ENCODE results near the gene MED26. TPM values are rescaled to one million over a fixed set of nuclear protein-coding genes. Genes with fewer than 3 reads are reported as not detected.
A peak's percentile ranks its signal among the peaks of the same experiment; 100 is the strongest.

The MED26 gene
- total and polyA plus RNA-seq, 9 of the 15 experiments (the other 6 are each of a cell fraction or from before 2014, with no cell fraction given) = 0.71 to 15.1 (median 6.2) TPM

- WGBS (ENCODE audit: insufficient coverage, low coverage, missing lambda C conversion rate) = 1% methylated on average over 12 of the region's 15 CpGs
- H3K4me1 ChIP-seq (replicated peaks in 1 of 2; ENCODE audit: control insufficient read depth in 2 of 2, insufficient read depth in 2 of 2, low read length in 2 of 2) = peaks cover 5 to 10% of the 10 kb centered on the region in 2 experiments; a peak in 4 of 5 replicates
- peak overlapping the region; percentile 86 for H3K4me2 ChIP-seq (ENCODE audit: insufficient read depth, low read length)
- ChIA-PET CTCF (ENCODE audit: low intra/inter-chr PET ratio) (no interaction called here), POLR2A (interaction anchor here (0.8 to 1.3 kb wide), 7 partner anchors 8 to 107 kb away, joined by 3 to 6 read pairs (median 3); no protein-coding TSS in a partner anchor)
- DNase-seq (ENCODE audit: extremely low read depth in 1 of 4, low spot score in 3 of 4) (peak in 3 of 4 experiments; percentile 23 to 64 (median 26)), ATAC-seq (peak; percentile 31), FAIRE-seq (no peak)
- H3K4me3 ChIP-seq = peak overlapping the region; percentile 91
- H3K79me2 ChIP-seq (ENCODE audit: control insufficient read depth, insufficient read depth, low read length) = peaks cover 63% of the 10 kb centered on the region
- peak overlapping the region; percentile 79 for H3K27ac ChIP-seq (ENCODE audit: extremely low read depth, low read depth, low read length)
- no peaks in the 10 kb centered on the region; a peak in 1 of 5 replicates for H3K27me3 ChIP-seq (ENCODE audit: control insufficient read depth in 2 of 2, insufficient read depth in 2 of 2, low read length in 2 of 2)
- BruUV-seq (replicated peaks) = TSS peak; percentile 84
- intact Hi-C loops (cut with micrococcal nuclease) (loop anchor here (1.0 to 10.0 kb wide), 2 partner anchors 28 to 82 kb away; partner anchors contain the start of gene MED26), in situ Hi-C loops (cut with MboI) (no loop called here)
- H4K20me1 ChIP-seq (replicated peaks; ENCODE audit: control insufficient read depth, insufficient read depth, low read length) = peaks cover 12% of the 10 kb centered on the region; the same call in 1 of the 2 replicates
- peak overlapping the region; percentile 63 for H2AFZ ChIP-seq (ENCODE audit: low read depth, low read length)
- peak overlapping the region; percentile 90 to 97 for H3K9ac ChIP-seq (ENCODE audit: insufficient read depth in 1 of 2, low read depth in 2 of 2, low read length in 2 of 2)
- H3K9me3 ChIP-seq (replicated peaks; ENCODE audit: control insufficient read depth, insufficient read depth, low read depth, low read length) = no peaks in the 10 kb centered on the region
- H3K36me3 ChIP-seq (ENCODE audit: control insufficient read depth, insufficient read depth, low read length) = peaks cover 34% of the 10 kb centered on the region; the same call in 2 of the 3 replicates
- H3K9me1 ChIP-seq (ENCODE audit: control insufficient read depth, insufficient read depth, low read length) = peaks cover 1% of the 10 kb centered on the region
- 0 out of 2 replicates have a peak, but pooled peaks have one; percentile 24 for TF ChIP-seq SMARCA4 (IDR thresholded peaks at IDR 0.05)
- TF ChIP-seq RFX5 (IDR thresholded peaks at IDR 0.05; ENCODE audit: low read depth, low read length) = no peak
- TF ChIP-seq ZNF764 (CRISPR knock-in tag; IDR thresholded peaks at IDR 0.05; ENCODE audit: low read depth) = no peak
- TF ChIP-seq ZNF280B (CRISPR knock-in tag; IDR thresholded peaks at IDR 0.05) = no peak
- peak; percentile 51; the same call in 1 of the 2 replicates for TF ChIP-seq MAFG (tag; conservative IDR thresholded peaks at IDR 0.05)
- no peak for TF ChIP-seq NCOA6 (IDR thresholded peaks at IDR 0.05)
- no peak for TF ChIP-seq NONO (IDR thresholded peaks at IDR 0.05; ENCODE audit: low read depth in 2 of 2, low read length in 1 of 2)
- no peak for TF ChIP-seq ARHGAP35 (IDR thresholded peaks at IDR 0.05; ENCODE audit: partially characterized antibody)
- TF ChIP-seq JUND (IDR thresholded peaks at IDR 0.05; ENCODE audit: borderline replicate concordance, low read depth, low read length) = no peak
- no peak for TF ChIP-seq JUND (tag; IDR thresholded peaks at IDR 0.05; ENCODE audit: borderline replicate concordance, low read depth, low read length)
- TF ChIP-seq ARNT (IDR thresholded peaks at IDR 0.05) = no peak
- TF ChIP-seq ZBTB7A (IDR thresholded peaks at IDR 0.05; ENCODE audit: borderline replicate concordance, control insufficient read depth, low read depth, low read length) = 0 out of 2 replicates have a peak, but pooled peaks have one; percentile 20
- TF ChIP-seq NR4A1 (CRISPR knock-in tag; IDR thresholded peaks at IDR 0.05) = no peak
- TF ChIP-seq NR4A1 (tag; IDR thresholded peaks at IDR 0.05) = no peak
- no peak for TF ChIP-seq CAMTA2 (CRISPR knock-in tag; conservative IDR thresholded peaks at IDR 0.05)
- TF ChIP-seq NR2C2 (CRISPR knock-in tag; IDR thresholded peaks at IDR 0.05) = no peak
- TF ChIP-seq NR2C2 (tag; IDR thresholded peaks at IDR 0.05) = 0 out of 2 replicates have a peak, but pooled peaks have one; percentile 14
- no peak for TF ChIP-seq FOXO4 (CRISPR knock-in tag; IDR thresholded peaks at IDR 0.05)
- TF ChIP-seq HNRNPUL1 (IDR thresholded peaks at IDR 0.05; ENCODE audit: low read length) = no peak
- peak; percentile 52 for TF ChIP-seq CHD1 (IDR thresholded peaks at IDR 0.05; ENCODE audit: low read length)
- TF ChIP-seq SNAPC5 (CRISPR knock-in tag; IDR thresholded peaks at IDR 0.05) = no peak
- TF ChIP-seq RFX7 (CRISPR knock-in tag; IDR thresholded peaks at IDR 0.05) = no peak
Observed at GRCh38 chr19:16542910-16543472, 85.0 kb downstream of the MED26 start.

Data from K562 (cell line).